GM21529 (cell line): ENCODE results near the gene ACKR1.

Source experiments
- ATAC-seq: cut with Tn5 transposase; IDR thresholded peaks from one replicate; pipeline ENCODE4 v1.9.1; 2021; ENCODE audit not compliant: unreplicated experiment

ACKR1 gene

DNA sequence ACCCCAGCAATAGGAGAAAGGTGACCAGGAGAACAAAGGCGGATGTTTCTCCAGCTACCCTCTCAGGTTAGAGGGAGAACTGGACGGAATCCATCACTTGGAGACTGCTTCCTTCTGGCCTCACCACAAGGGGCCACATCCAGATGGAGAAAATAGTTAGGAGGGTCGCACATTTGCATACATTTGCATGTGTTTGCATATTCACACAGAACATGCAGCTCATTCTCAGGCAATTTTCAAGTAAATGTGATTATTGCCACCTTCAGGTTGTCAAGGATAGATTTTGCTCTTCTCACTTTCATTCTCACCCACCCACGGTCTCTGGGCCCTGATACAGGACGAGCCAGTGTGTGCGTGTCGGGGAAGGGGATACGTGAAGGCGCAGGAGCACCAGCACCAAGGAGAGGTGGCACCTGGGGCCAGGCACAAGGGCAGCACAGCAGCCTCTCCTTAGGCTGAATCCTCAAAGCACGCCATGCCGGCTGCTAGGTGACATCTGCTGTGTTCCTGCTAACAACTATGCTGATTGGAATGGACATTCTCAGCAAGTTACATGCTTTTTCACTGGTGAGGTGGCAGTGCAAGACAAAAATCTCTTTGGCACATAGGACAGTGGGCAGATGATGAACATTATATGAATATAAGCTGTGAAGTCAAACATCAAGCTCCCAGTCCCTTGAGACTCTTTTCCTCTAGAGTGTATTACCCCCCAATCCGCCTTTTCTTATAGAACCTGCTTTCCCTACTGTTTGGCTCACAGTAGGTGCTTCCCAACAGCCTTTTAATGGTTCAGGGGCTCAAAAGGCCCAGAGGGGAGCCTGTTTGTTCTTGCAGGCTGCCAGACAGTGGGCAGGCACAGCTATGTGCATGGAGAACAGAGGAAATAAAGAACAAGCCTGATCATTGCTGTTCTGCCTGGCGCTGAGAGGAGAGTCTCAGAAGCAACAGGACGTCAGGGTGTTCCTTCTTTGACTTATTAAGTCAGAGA is 14.3 kb downstream of the ACKR1 start:
- no peak for ATAC-seq

GRCh38 chr1:159222075-159222865 is 17.6 kb downstream of the ACKR1 start:
- ATAC-seq: no peak

DNA sequence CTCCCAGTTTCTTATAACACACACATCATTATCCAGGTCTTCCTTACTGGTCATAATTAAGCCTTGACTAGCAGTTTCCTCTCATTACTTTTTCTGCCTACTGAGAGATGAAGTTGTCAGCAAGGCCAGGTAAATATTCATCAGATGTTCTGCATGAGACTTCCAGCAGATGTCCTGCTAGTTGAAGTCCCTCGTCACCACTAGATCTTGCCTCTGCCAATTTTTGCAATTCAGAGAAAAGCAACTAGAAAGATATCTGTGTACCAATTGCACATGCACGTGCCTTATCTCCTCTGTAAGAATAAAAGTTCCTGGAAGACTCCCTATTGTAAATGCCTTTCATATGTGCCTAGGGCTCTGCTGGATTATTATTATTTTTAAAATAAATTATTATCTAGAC is 18.3 kb downstream of the ACKR1 start:
- no peak for ATAC-seq

- no peak for ATAC-seq
Observed at GRCh38 chr1:159228554-159228953, 23.9 kb downstream of the ACKR1 start.

- ATAC-seq: no peak
Observed at GRCh38 chr1:159229260-159229885, 24.7 kb downstream of the ACKR1 start.

GRCh38 chr1:159229896-159230295 is 25.2 kb downstream of the ACKR1 start:
- no peak for ATAC-seq

- ATAC-seq: peak; percentile 95
Observed at GRCh38 chr1:159239551-159240220, 35.0 kb downstream of the ACKR1 start.

DNA sequence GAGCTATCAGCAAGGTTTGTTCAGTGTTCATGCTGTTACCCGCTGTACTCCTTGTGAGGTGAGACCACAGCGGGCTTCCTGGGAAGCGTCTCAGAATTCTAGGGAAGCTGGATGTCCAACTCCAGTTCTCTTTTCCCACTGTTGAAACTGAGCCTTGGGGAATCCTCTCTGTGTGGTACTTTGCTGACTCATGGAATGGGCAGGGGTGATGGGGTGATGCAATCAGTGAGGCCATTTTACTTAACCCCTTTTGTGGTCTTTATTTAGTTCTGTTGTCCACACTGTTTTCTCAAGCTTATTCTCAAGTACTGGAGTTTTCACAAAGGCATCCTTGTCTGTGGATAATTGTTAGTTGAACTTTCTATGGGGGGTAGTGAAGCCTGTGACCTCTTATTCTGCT is 42.6 kb downstream of the ACKR1 start:
- no peak for ATAC-seq

GRCh38 chr1:159248311-159248710 is 43.6 kb downstream of the ACKR1 start:
- ATAC-seq: no peak

GRCh38 chr1:159250638-159251216 is 46.1 kb downstream of the ACKR1 start:
- no peak for ATAC-seq
